Common myeloid progenitor, CD34-positive (primary cell): Measurements from ENCODE around the gene GRHL1.

Source experiments
- CTCF ChIA-PET: fragments of 350-600 bp; sonication (Branson Sonifier 250); formaldehyde crosslinking; loops from one replicate; lab custom pipeline; 2021; ENCODE audit warnings: antibody characterized with exemption; lab: Charles Lee
- POLR2A ChIA-PET: fragments of 350-600 bp; sonication (Branson Sonifier 250); formaldehyde crosslinking; loops from one replicate; lab custom pipeline; 2021; ENCODE audit warnings: antibody characterized with exemption; lab: Charles Lee
- DNase-seq, 3 donors: peaks; one replicate each; pipeline versions ENCODE4 v3.0.0 to v3.0.0-alpha.2; 2013
- H3K27ac ChIP-seq, 2 experiments: 1 replicate in 1 of 2; 2 replicates in 1 of 2; pipeline ENCODE4 v1.7.0; 2013; ENCODE audit warnings: inconsistent platforms in 2 of 2, low read length in 2 of 2, mild to moderate bottlenecking in 2 of 2, low read depth in 1 of 2, moderate library complexity in 1 of 2; ENCODE audit not compliant: severe bottlenecking in 2 of 2, insufficient read depth in 1 of 2, poor library complexity in 1 of 2
- H3K27me3 ChIP-seq, 5 experiments: replicated peaks in 2 of 5; 1 replicate in 3 of 5; 2 replicates in 2 of 5; pipeline versions ENCODE4 v1.6.1 to v1.7.0; 2013; ENCODE audit warnings: low read length in 4 of 5, mild to moderate bottlenecking in 2 of 5, moderate library complexity in 2 of 5, inconsistent platforms in 1 of 5; ENCODE audit not compliant: insufficient read depth in 5 of 5, control insufficient read depth in 4 of 5
- H3K36me3 ChIP-seq, 4 experiments: 1 replicate in 2 of 4; 2 replicates in 2 of 4; pipeline versions ENCODE4 v1.6.1 to v1.7.0; 2013; ENCODE audit warnings: low read length in 3 of 4, control low read depth in 1 of 4, mild to moderate bottlenecking in 1 of 4; ENCODE audit not compliant: control insufficient read depth in 4 of 4, insufficient read depth in 4 of 4
- H3K4me1 ChIP-seq, 4 experiments: 1 replicate in 3 of 4; 2 replicates in 1 of 4; pipeline versions ENCODE4 v1.6.1 to v1.7.1; 2013; ENCODE audit warnings: low read length in 3 of 4, mild to moderate bottlenecking in 3 of 4, control low read depth in 1 of 4, inconsistent platforms in 1 of 4, moderate library complexity in 1 of 4; ENCODE audit not compliant: control insufficient read depth in 4 of 4, insufficient read depth in 4 of 4; ENCODE audit errors: control extremely low read depth in 1 of 4
- H3K4me3 ChIP-seq, 7 experiments: 1 replicate in 4 of 7; 2 replicates in 3 of 7; pipeline versions ENCODE4 v1.5.1 to v1.7.0; 2013; ENCODE audit warnings: mild to moderate bottlenecking in 7 of 7, low read length in 6 of 7, moderate library complexity in 6 of 7, inconsistent platforms in 2 of 7, low read depth in 2 of 7, control low read depth in 1 of 7; ENCODE audit not compliant: insufficient read depth in 4 of 7, control insufficient read depth in 1 of 7; ENCODE audit errors: extremely low read depth in 1 of 7
- H3K9me3 ChIP-seq, 5 experiments: 1 replicate in 4 of 5; 2 replicates in 1 of 5; pipeline versions ENCODE4 v1.6.1 to v1.7.1; 2013; ENCODE audit warnings: low read length in 4 of 5, mild to moderate bottlenecking in 2 of 5, inconsistent platforms in 1 of 5, low read depth in 1 of 5, moderate library complexity in 1 of 5; ENCODE audit not compliant: control insufficient read depth in 4 of 5, insufficient read depth in 2 of 5; ENCODE audit errors: control extremely low read depth in 1 of 5
- WGBS: methylation state at CpG from one replicate; pipeline ENCODE4 v1.1.5; 2013; ENCODE audit not compliant: insufficient coverage; 5-methylcytosine and 5-hydroxymethylcytosine counted together

Gene GRHL1

DNA sequence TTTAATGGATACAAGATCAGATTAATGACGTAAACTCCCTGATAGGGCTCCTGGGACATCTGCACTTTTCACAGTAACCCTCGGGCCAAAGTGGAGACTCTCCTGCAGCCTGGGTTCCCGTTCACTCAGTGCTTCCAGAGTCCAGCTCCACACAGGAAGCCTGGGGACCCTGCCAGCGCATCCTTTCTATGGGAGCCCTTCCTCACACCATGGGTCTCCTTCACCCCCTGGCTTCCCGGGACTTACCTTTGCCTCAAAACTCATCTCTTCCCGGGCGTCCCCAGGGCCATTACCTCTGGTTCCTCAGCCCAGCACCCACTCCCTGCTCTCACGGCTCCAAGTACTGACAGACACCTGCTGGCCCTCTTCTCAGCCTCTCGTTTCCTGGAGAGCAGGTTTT lies 51.2 kb downstream of the GRHL1 start:
- peaks cover 0 to 5% (median 4%) of the 10 kb centered on the region in 4 experiments for H3K4me1 ChIP-seq
- H3K36me3 ChIP-seq, result no peaks in the 10 kb centered on the region
- H3K4me3 ChIP-seq, result no peak overlapping the region
- peaks cover 0 to 25% (median 7%) of the 10 kb centered on the region in 5 experiments for H3K27me3 ChIP-seq
- no peak overlapping the region for H3K27ac ChIP-seq
- DNase-seq, result no peak
- 96% methylated on average over 8 of the region's 9 CpGs for WGBS
- H3K9me3 ChIP-seq, result peaks cover 0 to 8% (median 3%) of the 10 kb centered on the region in 5 experiments
- ChIA-PET POLR2A (no interaction called here), CTCF (interaction anchor here (0.6 to 1.2 kb wide), 3 partner anchors 18 to 83 kb away, joined by 3 to 5 read pairs (median 4); no protein-coding TSS in a partner anchor)

DNA sequence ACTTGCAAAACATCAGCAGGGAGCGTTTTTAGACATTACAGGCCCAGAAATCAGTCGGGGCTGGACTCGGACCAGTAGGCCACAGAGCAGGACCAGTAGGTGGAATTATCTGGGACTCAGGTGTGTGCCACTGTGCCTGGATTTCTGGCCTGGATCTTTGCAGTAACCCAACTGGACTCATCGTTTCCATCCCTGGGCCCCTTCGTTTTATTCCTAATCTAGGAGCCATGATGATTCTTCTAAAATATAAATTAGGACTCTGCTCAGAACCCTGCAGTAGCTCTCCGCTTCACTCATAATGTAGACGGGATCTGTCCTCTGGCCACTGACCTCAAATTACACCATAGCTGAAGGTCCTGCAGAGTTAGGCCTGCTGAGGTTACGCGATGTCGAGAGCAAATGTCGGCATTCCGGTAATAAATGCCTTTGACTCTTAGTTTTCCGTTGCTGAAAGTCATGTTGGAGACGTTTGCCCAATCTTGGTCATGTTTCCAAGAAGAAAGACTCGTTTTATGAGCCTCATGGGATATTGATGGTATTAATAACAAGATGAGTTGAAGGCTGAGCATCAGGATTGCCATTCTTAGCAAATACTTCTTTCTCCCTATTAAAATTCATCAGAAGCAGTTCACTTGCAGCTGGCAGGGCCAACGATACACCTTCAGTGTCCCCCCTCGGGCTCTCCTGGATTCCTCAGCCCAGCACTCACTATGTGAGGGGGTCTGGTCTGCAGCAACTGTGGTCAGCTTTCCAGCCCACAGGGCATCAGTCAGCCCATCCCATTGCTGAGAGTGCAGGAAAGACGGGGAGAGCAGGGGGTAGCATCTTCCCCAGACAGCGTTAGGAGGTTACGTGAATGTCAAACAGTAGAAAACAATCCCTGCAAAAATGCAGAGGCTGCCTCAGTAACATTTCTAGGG lies 52.0 kb downstream of the GRHL1 start:
- Histone ChIP-seq H3K27ac (no peak overlapping the region), H3K4me3 (no peak overlapping the region), H3K4me1 (peaks cover 0 to 5% (median 4%) of the 10 kb centered on the region in 4 experiments), H3K36me3 (no peaks in the 10 kb centered on the region), H3K27me3 (peaks cover 0 to 31% (median 11%) of the 10 kb centered on the region in 5 experiments), H3K9me3 (peaks cover 0 to 8% (median 3%) of the 10 kb centered on the region in 5 experiments)
- WGBS, result 98% methylated on average over 18 of the region's 20 CpGs
- CTCF ChIA-PET, result no interaction called here
- no peak for DNase-seq
- POLR2A ChIA-PET, result no interaction called here

DNA sequence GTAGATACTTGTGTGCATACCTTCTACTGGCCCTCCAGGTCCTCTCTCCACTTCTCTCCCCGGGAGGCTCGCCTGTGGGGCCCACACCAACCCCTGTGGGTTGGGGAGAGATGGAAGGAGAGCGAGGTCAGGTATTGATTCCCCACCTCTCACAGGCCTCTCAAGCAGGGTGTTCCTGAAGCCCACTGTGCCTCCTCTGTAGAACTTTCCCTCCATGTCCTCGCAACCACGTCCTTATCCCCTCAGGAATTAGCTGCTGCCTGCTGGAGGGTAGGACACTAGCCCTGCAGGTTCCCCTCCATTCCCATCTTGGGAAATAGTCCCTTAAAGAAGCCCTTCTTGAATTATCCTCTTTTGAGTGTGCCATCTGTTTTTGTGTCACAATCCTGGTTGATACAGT lies 52.9 kb downstream of the GRHL1 start:
- Histone ChIP-seq H3K4me3 (no peak overlapping the region), H3K4me1 (peaks cover 0 to 5% (median 4%) of the 10 kb centered on the region in 4 experiments), H3K9me3 (peaks cover 0 to 8% (median 3%) of the 10 kb centered on the region in 5 experiments), H3K36me3 (no peaks in the 10 kb centered on the region), H3K27ac (no peak overlapping the region), H3K27me3 (peaks cover 0 to 40% (median 11%) of the 10 kb centered on the region in 5 experiments)
- ChIA-PET POLR2A (no interaction called here), CTCF (interaction anchor here (1.3 to 1.7 kb wide), 2 partner anchors 8 to 31 kb away, joined by 4 read pairs; no protein-coding TSS in a partner anchor)
- no peak for DNase-seq
- WGBS, result 100% methylated on average over 1 of the region's 5 CpGs

DNA sequence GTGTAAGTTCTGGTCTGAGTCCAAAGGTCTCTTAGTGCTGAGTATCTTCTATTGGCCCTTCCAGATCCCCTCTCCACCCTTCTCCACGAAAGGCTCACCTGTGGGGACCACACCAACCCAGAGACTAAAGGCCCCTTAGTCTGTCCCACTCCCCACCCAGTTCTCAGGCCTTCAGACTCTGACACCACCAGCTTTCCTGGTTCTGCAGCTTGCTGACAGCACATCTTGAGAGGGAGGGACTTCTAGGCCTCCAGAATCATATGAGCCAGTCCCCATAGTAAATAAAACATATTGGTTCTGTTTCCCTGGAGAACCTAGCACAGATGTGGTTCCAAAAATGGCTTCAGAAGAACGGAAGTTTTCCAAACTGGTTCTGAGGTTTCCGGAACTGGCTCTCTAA lies 53.3 kb downstream of the GRHL1 start:
- Histone ChIP-seq H3K4me3 (no peak overlapping the region), H3K27me3 (peaks cover 0 to 41% (median 11%) of the 10 kb centered on the region in 5 experiments), H3K4me1 (peaks cover 0 to 5% (median 4%) of the 10 kb centered on the region in 4 experiments), H3K27ac (no peak overlapping the region), H3K36me3 (no peaks in the 10 kb centered on the region), H3K9me3 (peaks cover 0 to 8% (median 3%) of the 10 kb centered on the region in 5 experiments)
- POLR2A ChIA-PET, result interaction anchor here (0.6 kb wide), 1 partner anchor 695 kb away, joined by 3 read pairs; no protein-coding TSS in a partner anchor
- DNase-seq, result no peak
- WGBS, result 58% methylated on average over 2 of the region's 3 CpGs
- CTCF ChIA-PET, result interaction anchor here (1.3 to 1.7 kb wide), 3 partner anchors 8 to 31 kb away, joined by 3 to 4 read pairs (median 4); no protein-coding TSS in a partner anchor

DNA sequence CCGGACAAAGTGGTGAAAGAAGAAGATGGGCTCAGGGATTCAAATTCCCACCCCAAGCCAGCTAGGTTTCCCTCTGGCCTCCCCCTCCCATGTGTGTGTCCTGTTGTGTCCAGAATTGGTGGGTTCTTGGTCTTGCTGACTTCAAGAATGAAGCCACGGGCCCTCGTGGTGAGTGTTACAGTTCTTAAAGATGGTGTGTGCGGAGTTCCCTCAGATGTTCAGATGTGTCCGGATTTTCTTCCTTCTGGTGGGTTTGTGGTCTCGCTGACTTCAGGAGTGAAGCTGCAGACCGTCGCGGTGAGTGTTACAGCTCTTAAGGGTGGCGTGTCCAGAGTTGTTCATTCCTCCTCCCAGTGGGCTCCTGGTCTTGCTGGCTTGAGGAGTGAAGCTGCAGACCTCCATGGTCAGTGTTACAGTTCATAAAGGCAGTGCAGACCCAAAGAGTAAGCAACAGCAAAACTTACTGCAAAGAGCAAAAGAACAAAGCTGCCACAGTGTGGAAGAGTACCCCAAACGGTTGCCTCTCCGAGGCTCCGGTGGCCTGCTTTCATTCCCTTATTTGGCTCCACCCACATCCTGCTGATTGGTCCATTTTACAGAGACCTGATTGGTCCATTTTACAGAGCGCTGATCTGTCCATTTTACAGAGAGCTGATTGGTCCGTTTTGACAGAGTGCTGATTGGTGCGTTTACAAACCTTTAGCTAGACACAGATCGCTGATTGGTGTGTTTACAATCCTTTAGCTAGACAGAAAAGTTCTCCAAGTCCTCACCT lies 54.2 kb downstream of the GRHL1 start:
- peaks cover 0 to 41% (median 11%) of the 10 kb centered on the region in 5 experiments for H3K27me3 ChIP-seq
- ChIA-PET CTCF (interaction anchor here (1.1 to 1.7 kb wide), 5 partner anchors 9 to 44 kb away, joined by 3 to 6 read pairs (median 4); no protein-coding TSS in a partner anchor), POLR2A (interaction anchor here (0.6 kb wide), 1 partner anchor 694 kb away, joined by 3 read pairs; no protein-coding TSS in a partner anchor)
- no peak overlapping the region for H3K4me3 ChIP-seq
- DNase-seq, result no peak
- no peaks in the 10 kb centered on the region for H3K36me3 ChIP-seq
- H3K9me3 ChIP-seq, result peaks cover 0 to 8% (median 3%) of the 10 kb centered on the region in 5 experiments
- no peak overlapping the region for H3K27ac ChIP-seq
- 99% methylated on average over 14 of the region's 17 CpGs for WGBS
- peaks cover 0 to 5% (median 4%) of the 10 kb centered on the region in 4 experiments for H3K4me1 ChIP-seq

DNA sequence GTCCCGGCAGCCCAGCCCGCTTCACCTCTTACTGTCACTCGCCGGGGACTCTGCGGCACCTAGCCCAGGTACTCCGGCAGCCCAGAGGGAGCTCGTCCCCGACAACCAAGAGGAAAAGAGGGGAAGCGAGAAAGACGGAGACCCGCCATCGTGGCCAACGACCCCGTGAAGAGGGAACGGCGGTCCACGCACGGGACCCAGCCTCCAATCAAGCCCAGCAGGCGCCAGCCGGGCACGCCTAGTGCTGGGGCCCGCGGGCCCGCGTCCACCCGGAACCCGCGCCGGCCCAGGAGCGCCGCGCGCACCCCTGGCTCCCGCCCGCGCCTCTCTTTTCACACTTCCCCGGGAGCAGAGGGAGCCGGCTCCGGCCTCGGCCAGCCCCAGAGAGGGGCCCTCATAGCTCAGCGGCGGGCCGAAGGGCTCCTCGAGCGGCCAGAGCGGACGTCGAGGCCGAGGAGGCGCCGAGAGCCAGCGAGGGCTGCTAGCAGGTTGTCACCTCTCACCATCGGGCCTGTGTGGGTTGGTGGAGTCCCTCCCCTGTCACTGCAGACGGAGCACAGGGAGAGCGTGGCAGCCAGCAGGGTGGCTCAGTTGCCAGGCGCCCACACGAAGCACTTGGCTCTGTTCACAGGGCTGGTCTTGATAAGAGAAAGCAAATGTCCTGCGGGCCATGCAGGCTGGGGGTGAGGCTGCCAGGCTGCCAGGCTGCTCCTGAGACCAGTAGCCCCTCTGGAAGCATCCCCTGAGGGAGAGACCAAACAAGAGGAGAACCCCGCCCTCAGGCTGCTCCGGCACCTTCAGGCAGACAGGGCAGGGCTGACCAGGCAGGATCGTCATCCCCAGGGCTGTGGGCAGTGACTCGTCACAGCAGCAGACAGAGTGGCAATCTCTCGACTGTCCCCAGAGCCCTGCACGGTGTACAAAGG lies 55.0 kb downstream of the GRHL1 start:
- H3K9me3 ChIP-seq, result peaks cover 0 to 8% (median 3%) of the 10 kb centered on the region in 5 experiments
- H3K4me1 ChIP-seq, result peaks cover 0 to 5% (median 4%) of the 10 kb centered on the region in 4 experiments
- H3K36me3 ChIP-seq, result no peaks in the 10 kb centered on the region
- WGBS, result 49% methylated on average over 54 of the region's 64 CpGs
- ChIA-PET CTCF (interaction anchor here (0.9 to 1.7 kb wide), 5 partner anchors 13 to 43 kb away, joined by 3 to 6 read pairs (median 3); no protein-coding TSS in a partner anchor), POLR2A (no interaction called here)
- peaks cover 0 to 41% (median 11%) of the 10 kb centered on the region in 5 experiments for H3K27me3 ChIP-seq
- DNase-seq, result peak in 2 of 3 donors; percentile 49 to 62
- no peak overlapping the region for H3K27ac ChIP-seq
- H3K4me3 ChIP-seq, result peak overlapping the region in 1 of 7 experiments; percentile 28
